ENCODE results near the gene AFF3.
"Not testable (repeated sequence)": the region's sequence is repeated elsewhere in the genome, so short reads cannot be mapped to it uniquely, and the experiment has no call there.

The AFF3 gene

GRCh38 chr2:99504844-99505584, 637.4 kb downstream of the AFF3 start:
- no peak for DNase-seq

GRCh38 chr2:99503662-99504416, 638.6 kb downstream of the AFF3 start:
- not testable (repeated sequence) for DNase-seq

- DNase-seq: no peak
These were observed 646.4 kb downstream of the AFF3 start for GRCh38 chr2:99496021-99496420.
